PC-9 (cell line): ENCODE measurements around the gene MMP7. TPM values are rescaled to one million over a fixed set of nuclear protein-coding genes. Genes with fewer than 3 reads are reported as not detected.
A peak's percentile ranks its signal among the peaks of the same experiment; 100 is the strongest.

Experiments
- BruUV-seq: library from RNA; stranded (reverse); fragments of 400-500 nt; replicated peaks from 2 replicates; lab custom pipeline; 2021; lab: Mats Ljungman, UMichigan
- CTCF ChIA-PET: fragments of 300-600 bp; sonication (Branson Sonifier 250); formaldehyde crosslinking; loops from one replicate; lab custom pipeline; 2022; ENCODE audit warnings: antibody characterized with exemption; lab: Charles Lee
- POLR2A ChIA-PET: fragments of 300-600 bp; sonication (Branson Sonifier 250); formaldehyde crosslinking; loops from one replicate; lab custom pipeline; 2022; ENCODE audit warnings: antibody characterized with exemption; ENCODE audit not compliant: unreplicated experiment; lab: Charles Lee
- DNase-seq, 2 experiments: peaks; one replicate each; pipeline versions ENCODE4 v3.0.0 to v3.0.0-alpha.2; 2015 to 2022; ENCODE audit warnings: mixed read lengths in 1 of 2
- H2AFZ ChIP-seq: fragments of 200-600 bp; sonication (generic); 2 replicates; pipeline ENCODE4 v1.8.1; 2017; ENCODE audit warnings: antibody characterized with exemption
- H3F3A ChIP-seq: fragments of 200-600 bp; sonication (generic); 2 replicates; pipeline ENCODE4 v1.8.1; 2017; ENCODE audit warnings: antibody characterized with exemption, mild to moderate bottlenecking, low read depth; ENCODE audit not compliant: insufficient read depth
- H3K27ac ChIP-seq: fragments of 200-600 bp; sonication (generic); 2 replicates; pipeline ENCODE4 v1.6.1; 2016; ENCODE audit warnings: mixed run types
- H3K27me3 ChIP-seq: fragments of 200-600 bp; sonication (generic); 2 replicates; pipeline ENCODE4 v1.6.1; 2016; ENCODE audit warnings: low read depth, mixed run types; ENCODE audit not compliant: insufficient read depth
- H3K36me3 ChIP-seq: fragments of 200-600 bp; sonication (generic); 2 replicates; pipeline ENCODE4 v1.6.1; 2016; ENCODE audit warnings: low read depth, mixed run types
- H3K4me1 ChIP-seq: fragments of 200-600 bp; sonication (generic); replicated peaks from 2 replicates; pipeline ENCODE4 v1.6.1; 2016; ENCODE audit warnings: mixed run types; ENCODE audit not compliant: insufficient read depth
- H3K4me2 ChIP-seq: fragments of 200-600 bp; sonication (generic); 2 replicates; pipeline ENCODE4 v1.6.1; 2017; ENCODE audit warnings: mixed run types
- H3K4me3 ChIP-seq: fragments of 200-600 bp; sonication (generic); 2 replicates; pipeline ENCODE4 v1.6.1; 2016; ENCODE audit warnings: mixed run types
- H3K79me2 ChIP-seq: fragments of 200-600 bp; sonication (generic); 2 replicates; pipeline ENCODE4 v1.6.1; 2017; ENCODE audit warnings: low read depth, mixed run types
- H3K9me2 ChIP-seq: fragments of 200-600 bp; sonication (generic); 2 replicates; pipeline ENCODE4 v1.8.1; 2017; ENCODE audit warnings: mild to moderate bottlenecking; ENCODE audit not compliant: insufficient read depth
- H3K9me3 ChIP-seq: fragments of 200-600 bp; sonication (generic); 2 replicates; pipeline ENCODE4 v1.8.1; 2016; ENCODE audit warnings: low read depth; ENCODE audit not compliant: insufficient read depth
- H4K20me1 ChIP-seq: fragments of 200-600 bp; sonication (generic); 2 replicates; pipeline ENCODE4 v1.8.1; 2017; ENCODE audit not compliant: insufficient read depth
- EZH2 ChIP-seq: fragments of 200-600 bp; sonication (generic); IDR thresholded peaks from 2 replicates; pipeline ENCODE4 v1.8.0; 2017; ENCODE audit warnings: antibody characterized with exemption, low read depth
- intact Hi-C: fragments of 100-400 bp; cut with micrococcal nuclease; formaldehyde crosslinking; loops from one replicate; pipeline ENCODE4 v1.10.0; 2022; ENCODE audit not compliant: unreplicated experiment
- total RNA-seq: library from RNA; stranded (reverse); gene quantifications from 2 replicates; pipeline ENCODE4 v1.2.3, GENCODE V29; 2021
- TF ChIP-seq, protein P1 (sequence below): fragments of 200-600 bp; sonication (generic); conservative IDR thresholded peaks from 2 replicates; pipeline ENCODE4 v1.6.1; 2017; ENCODE audit warnings: mixed run types, antibody characterized with exemption, mild to moderate bottlenecking, moderate library complexity

Gene MMP7
- total RNA-seq, 1 experiment from 2014 or later: 1.1 TPM

GRCh38 chr11:102491969-102492368 lies 38.6 kb downstream of the MMP7 start:
- intact Hi-C loops: loop anchor here (10.0 kb wide), 1 partner anchor 1037 kb away; no protein-coding TSS in a partner anchor
- H3K4me1 ChIP-seq: peaks cover 18% of the 10 kb centered on the region
- H4K20me1 ChIP-seq: no peaks in the 10 kb centered on the region
- no TSS peak for BruUV-seq
- CTCF ChIA-PET: no interaction called here
- H3K27ac ChIP-seq: no peak overlapping the region
- no peaks in the 10 kb centered on the region for H3F3A ChIP-seq
- POLR2A ChIA-PET: interaction anchor here (0.6 kb wide), 1 partner anchor 805 kb away, joined by 3 read pairs; no protein-coding TSS in a partner anchor
- peak in 1 of 2 experiments; percentile 3 for DNase-seq
- no peak overlapping the region for H3K4me3 ChIP-seq
- no peak overlapping the region for H2AFZ ChIP-seq
- H3K27me3 ChIP-seq: no peaks in the 10 kb centered on the region
- H3K9me2 ChIP-seq: no peaks in the 10 kb centered on the region
- 0 out of 2 replicates have a peak, but pooled peaks cover 3% of the 10 kb centered on the region for H3K9me3 ChIP-seq
- H3K36me3 ChIP-seq: no peaks in the 10 kb centered on the region
- no peak overlapping the region for H3K4me2 ChIP-seq
- TF ChIP-seq, protein P1, sequence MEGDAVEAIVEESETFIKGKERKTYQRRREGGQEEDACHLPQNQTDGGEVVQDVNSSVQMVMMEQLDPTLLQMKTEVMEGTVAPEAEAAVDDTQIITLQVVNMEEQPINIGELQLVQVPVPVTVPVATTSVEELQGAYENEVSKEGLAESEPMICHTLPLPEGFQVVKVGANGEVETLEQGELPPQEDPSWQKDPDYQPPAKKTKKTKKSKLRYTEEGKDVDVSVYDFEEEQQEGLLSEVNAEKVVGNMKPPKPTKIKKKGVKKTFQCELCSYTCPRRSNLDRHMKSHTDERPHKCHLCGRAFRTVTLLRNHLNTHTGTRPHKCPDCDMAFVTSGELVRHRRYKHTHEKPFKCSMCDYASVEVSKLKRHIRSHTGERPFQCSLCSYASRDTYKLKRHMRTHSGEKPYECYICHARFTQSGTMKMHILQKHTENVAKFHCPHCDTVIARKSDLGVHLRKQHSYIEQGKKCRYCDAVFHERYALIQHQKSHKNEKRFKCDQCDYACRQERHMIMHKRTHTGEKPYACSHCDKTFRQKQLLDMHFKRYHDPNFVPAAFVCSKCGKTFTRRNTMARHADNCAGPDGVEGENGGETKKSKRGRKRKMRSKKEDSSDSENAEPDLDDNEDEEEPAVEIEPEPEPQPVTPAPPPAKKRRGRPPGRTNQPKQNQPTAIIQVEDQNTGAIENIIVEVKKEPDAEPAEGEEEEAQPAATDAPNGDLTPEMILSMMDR: no peak
- no peak for TF ChIP-seq EZH2
- no peaks in the 10 kb centered on the region for H3K79me2 ChIP-seq

DNA sequence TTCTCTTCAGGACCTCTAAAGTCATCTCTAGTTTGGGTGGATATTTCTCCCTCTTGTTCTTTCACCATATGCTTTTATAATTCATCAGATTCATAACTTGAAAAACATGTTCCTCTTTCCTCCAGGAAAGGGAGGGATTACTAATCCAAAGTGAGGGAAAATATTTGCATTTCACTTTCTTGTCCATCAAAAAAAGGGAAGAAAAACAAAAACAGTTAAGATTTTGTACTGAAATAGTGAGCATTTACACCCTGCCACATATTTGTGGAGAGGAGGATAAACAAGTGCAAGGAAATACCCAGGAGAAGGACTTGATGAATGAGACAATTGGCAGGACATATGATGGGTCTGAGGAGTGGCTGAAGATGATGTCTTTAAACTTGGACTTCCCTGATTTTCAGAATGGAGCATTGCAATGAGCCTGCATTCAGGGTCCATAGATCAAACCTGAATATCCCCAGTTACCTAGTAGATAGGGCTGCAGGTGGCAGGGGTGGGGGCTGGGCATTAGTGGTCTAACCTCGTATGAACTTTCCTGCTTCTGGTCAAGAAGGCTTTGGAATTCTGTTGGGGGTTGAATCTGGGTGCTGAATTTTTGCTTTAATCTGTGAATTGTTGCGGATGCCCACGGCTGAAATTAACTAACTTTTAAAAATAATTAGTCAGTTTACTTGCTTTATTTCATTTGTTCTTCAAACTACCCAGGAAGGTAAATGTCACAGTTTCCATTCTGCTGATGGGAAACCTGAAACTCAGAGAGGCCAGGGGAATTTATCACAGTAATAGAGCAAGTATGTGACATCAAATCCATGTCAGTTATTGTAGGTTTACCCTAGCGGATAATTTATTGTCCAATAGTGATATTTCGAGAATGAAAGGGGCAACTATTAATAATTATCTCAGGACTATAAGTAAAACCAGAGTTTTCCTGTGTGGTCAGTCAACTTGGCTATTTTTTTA lies 41.1 kb downstream of the MMP7 start:
- no peaks in the 10 kb centered on the region for H3F3A ChIP-seq
- H2AFZ ChIP-seq: no peak overlapping the region
- no peaks in the 10 kb centered on the region for H3K79me2 ChIP-seq
- H3K36me3 ChIP-seq: no peaks in the 10 kb centered on the region
- no peak overlapping the region for H3K4me3 ChIP-seq
- POLR2A ChIA-PET: no interaction called here
- H3K9me3 ChIP-seq: 0 out of 2 replicates have a peak, but pooled peaks cover 3% of the 10 kb centered on the region
- peaks cover 17% of the 10 kb centered on the region for H3K4me1 ChIP-seq
- DNase-seq: no peak
- intact Hi-C loops: loop anchor here (10.0 kb wide), 1 partner anchor 1035 kb away; no protein-coding TSS in a partner anchor
- CTCF ChIA-PET: no interaction called here
- no peaks in the 10 kb centered on the region for H3K27me3 ChIP-seq
- no peak overlapping the region for H3K27ac ChIP-seq
- H4K20me1 ChIP-seq: no peaks in the 10 kb centered on the region
- BruUV-seq: no TSS peak
- no peaks in the 10 kb centered on the region for H3K9me2 ChIP-seq
- H3K4me2 ChIP-seq: no peak overlapping the region
- TF ChIP-seq, protein P1: no peak
- no peak for TF ChIP-seq EZH2

GRCh38 chr11:102488208-102488607 lies 42.3 kb downstream of the MMP7 start:
- Histone ChIP-seq H3K9me2 (no peaks in the 10 kb centered on the region), H3K4me2 (no peak overlapping the region), H3K4me1 (peaks cover 7% of the 10 kb centered on the region), H3K4me3 (no peak overlapping the region), H2AFZ (no peak overlapping the region; the same call in 1 of the 2 replicates), H3F3A (no peaks in the 10 kb centered on the region), H3K9me3 (no peaks in the 10 kb centered on the region), H3K79me2 (no peaks in the 10 kb centered on the region), H3K27ac (no peak overlapping the region), H4K20me1 (no peaks in the 10 kb centered on the region), H3K27me3 (no peaks in the 10 kb centered on the region), H3K36me3 (no peaks in the 10 kb centered on the region)
- POLR2A ChIA-PET: no interaction called here
- TF ChIP-seq EZH2: no peak
- TF ChIP-seq, protein P1: no peak
- no TSS peak for BruUV-seq
- CTCF ChIA-PET: interaction anchor here (0.7 kb wide), 1 partner anchor 129 kb away, joined by 5 read pairs; no protein-coding TSS in a partner anchor
- DNase-seq: no peak
- intact Hi-C loops: no loop called here
